SK-N-SH (cell line): ENCODE data around the gene COL12A1.

Source experiments
- CHD2 ChIP-seq: fragments of 150-350 bp; IDR thresholded peaks from 2 replicates; pipeline ENCODE4 v1.6.1; 2018; ENCODE audit warnings: low read length; ENCODE audit not compliant: partially characterized antibody
- CTCF ChIP-seq: fragments of 200-600 bp; sonication (generic); IDR thresholded peaks from 2 replicates; pipeline ENCODE4 v1.6.1; 2017; ENCODE audit warnings: antibody characterized with exemption, mild to moderate bottlenecking, moderate library complexity
- FOSL2 ChIP-seq: IDR thresholded peaks from 2 replicates; pipeline ENCODE4 v1.4.0; 2012; ENCODE audit warnings: low read depth, mild to moderate bottlenecking, moderate library complexity, borderline replicate concordance
- GABPA ChIP-seq: IDR thresholded peaks from 2 replicates; pipeline ENCODE4 v1.4.0; 2012; ENCODE audit warnings: low read depth, mild to moderate bottlenecking
- JUND ChIP-seq: IDR thresholded peaks from 2 replicates; pipeline ENCODE4 v1.4.0; 2012
- MAX ChIP-seq: IDR thresholded peaks from 2 replicates; pipeline ENCODE4 v1.4.0; 2012; ENCODE audit warnings: low read depth
- POLR2AphosphoS5 ChIP-seq: IDR thresholded peaks from 2 replicates; pipeline ENCODE4 v1.6.1; 2012; ENCODE audit warnings: low read depth, low read length
- RAD21 ChIP-seq: IDR thresholded peaks from 2 replicates; pipeline ENCODE4 v1.6.1; 2012; ENCODE audit warnings: mild to moderate bottlenecking, low read length
- RCOR1 ChIP-seq: fragments of 150-350 bp; IDR thresholded peaks from 2 replicates; pipeline ENCODE4 v1.6.1; 2017; ENCODE audit warnings: antibody characterized with exemption, low read length
- REST ChIP-seq: IDR thresholded peaks from 2 replicates; pipeline ENCODE4 v1.6.1; 2012; ENCODE audit warnings: mild to moderate bottlenecking, low read depth, low read length, moderate library complexity
- SIN3A ChIP-seq: IDR thresholded peaks from 2 replicates; pipeline ENCODE4 v1.6.1; 2012; ENCODE audit warnings: low read depth, mild to moderate bottlenecking, low read length, moderate library complexity, borderline replicate concordance
- TF ChIP-seq, protein P1 (sequence below): fragments of 150-350 bp; IDR thresholded peaks from 2 replicates; pipeline ENCODE4 v1.6.1; 2017; ENCODE audit warnings: antibody characterized with exemption, low read length, low read depth, borderline replicate concordance
- TF ChIP-seq, protein P2 (sequence below): IDR thresholded peaks from 2 replicates; pipeline ENCODE4 v1.4.0; 2012; ENCODE audit warnings: low read depth, borderline replicate concordance

GRCh38 chr6:75224303-75224926, 18.6 kb upstream of the COL12A1 start:
- TF ChIP-seq CTCF (no peak), SIN3A (no peak), CHD2 (no peak), FOSL2 (no peak), REST (no peak), MAX (no peak), JUND (no peak), RAD21 (no peak), GABPA (no peak), POLR2AphosphoS5 (no peak), RCOR1 (no peak)
- TF ChIP-seq, protein P1, sequence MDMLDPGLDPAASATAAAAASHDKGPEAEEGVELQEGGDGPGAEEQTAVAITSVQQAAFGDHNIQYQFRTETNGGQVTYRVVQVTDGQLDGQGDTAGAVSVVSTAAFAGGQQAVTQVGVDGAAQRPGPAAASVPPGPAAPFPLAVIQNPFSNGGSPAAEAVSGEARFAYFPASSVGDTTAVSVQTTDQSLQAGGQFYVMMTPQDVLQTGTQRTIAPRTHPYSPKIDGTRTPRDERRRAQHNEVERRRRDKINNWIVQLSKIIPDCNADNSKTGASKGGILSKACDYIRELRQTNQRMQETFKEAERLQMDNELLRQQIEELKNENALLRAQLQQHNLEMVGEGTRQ = no peak
- TF ChIP-seq, protein P2, sequence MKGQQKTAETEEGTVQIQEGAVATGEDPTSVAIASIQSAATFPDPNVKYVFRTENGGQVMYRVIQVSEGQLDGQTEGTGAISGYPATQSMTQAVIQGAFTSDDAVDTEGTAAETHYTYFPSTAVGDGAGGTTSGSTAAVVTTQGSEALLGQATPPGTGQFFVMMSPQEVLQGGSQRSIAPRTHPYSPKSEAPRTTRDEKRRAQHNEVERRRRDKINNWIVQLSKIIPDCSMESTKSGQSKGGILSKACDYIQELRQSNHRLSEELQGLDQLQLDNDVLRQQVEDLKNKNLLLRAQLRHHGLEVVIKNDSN = no peak
